NT2/D1 (cell line): ENCODE measurements around the gene DYNC1H1.

Experiments used
- YY1 ChIP-seq: IDR thresholded peaks from 2 replicates; pipeline ENCODE4 v1.6.1; 2011; ENCODE audit not compliant: insufficient read length, insufficient read depth
- ZNF274 ChIP-seq: IDR thresholded peaks from 2 replicates; pipeline ENCODE4 v1.6.1; 2011; ENCODE audit warnings: mild to moderate bottlenecking, low read depth, low read length

DNA sequence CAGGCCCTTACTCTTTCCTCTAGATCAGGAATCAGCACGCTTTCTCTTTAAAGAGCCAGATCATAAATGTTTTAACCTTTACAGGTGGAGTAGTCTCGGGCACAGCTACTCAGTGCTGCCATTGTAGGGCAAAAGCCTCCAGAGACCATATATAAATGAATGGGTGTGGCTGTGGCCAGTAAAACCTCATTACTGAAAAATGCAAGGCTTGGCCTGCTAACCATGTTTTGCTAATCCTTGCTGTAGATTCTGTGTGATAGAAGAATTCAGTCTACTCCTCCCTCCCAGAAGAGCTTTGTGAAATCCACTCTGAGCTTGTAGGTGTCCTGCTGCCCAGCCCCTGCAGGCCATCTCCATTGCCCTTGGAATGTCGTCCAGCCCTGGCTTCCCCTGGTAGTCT is 64.4 kb downstream of the DYNC1H1 start:
- TF ChIP-seq YY1 (no peak), ZNF274 (no peak)
